Chondrocyte (in vitro differentiated cells): ENCODE data around the gene DOCK2. TPM values are rescaled to one million over a fixed set of nuclear protein-coding genes. Genes with fewer than 3 reads are reported as not detected.
"Not testable (repeated sequence)": the region's sequence is repeated elsewhere in the genome, so short reads cannot be mapped to it uniquely, and the experiment has no call there.

Experiments
- DNase-seq: peaks from one replicate; pipeline ENCODE4 v3.0.0; 2021; ENCODE audit warnings: mixed read lengths, low spot score
- H3K27ac Mint-ChIP-seq: one replicate; pipeline ENCODE4 v1.8.0; 2021; ENCODE audit warnings: mild to moderate bottlenecking, moderate library complexity, mixed read lengths; ENCODE audit not compliant: unreplicated experiment
- H3K27me3 Mint-ChIP-seq: 2 replicates; pipeline ENCODE4 v1.8.0; 2021; ENCODE audit warnings: low read depth, mixed read lengths
- H3K36me3 Mint-ChIP-seq: 2 replicates; pipeline ENCODE4 v1.8.0; 2021; ENCODE audit warnings: low read depth, mixed read lengths
- H3K4me1 Mint-ChIP-seq: 2 replicates; pipeline ENCODE4 v1.8.0; 2021; ENCODE audit warnings: low read depth, mild to moderate bottlenecking, mixed read lengths
- H3K4me3 Mint-ChIP-seq: one replicate; pipeline ENCODE4 v1.8.0; 2021; ENCODE audit warnings: mild to moderate bottlenecking, moderate library complexity, mixed read lengths; ENCODE audit not compliant: unreplicated experiment
- H3K9me3 Mint-ChIP-seq: 2 replicates; pipeline ENCODE4 v1.8.0; 2021; ENCODE audit warnings: low read depth, mixed read lengths
- total RNA-seq: library from RNA; stranded (reverse); gene quantifications from 3 replicates; pipeline ENCODE4 v1.2.1, GENCODE V29; 2021
- TF ChIP-seq, protein P1 (sequence below): fragments of 200-600 bp; sonication (generic); IDR thresholded peaks from 2 replicates; pipeline ENCODE4 v1.5.0; 2021; ENCODE audit warnings: antibody characterized with exemption, mild to moderate bottlenecking, moderate library complexity

The DOCK2 gene
- total RNA-seq, 1 donor from 2014 or later = 3.1 TPM

DNA sequence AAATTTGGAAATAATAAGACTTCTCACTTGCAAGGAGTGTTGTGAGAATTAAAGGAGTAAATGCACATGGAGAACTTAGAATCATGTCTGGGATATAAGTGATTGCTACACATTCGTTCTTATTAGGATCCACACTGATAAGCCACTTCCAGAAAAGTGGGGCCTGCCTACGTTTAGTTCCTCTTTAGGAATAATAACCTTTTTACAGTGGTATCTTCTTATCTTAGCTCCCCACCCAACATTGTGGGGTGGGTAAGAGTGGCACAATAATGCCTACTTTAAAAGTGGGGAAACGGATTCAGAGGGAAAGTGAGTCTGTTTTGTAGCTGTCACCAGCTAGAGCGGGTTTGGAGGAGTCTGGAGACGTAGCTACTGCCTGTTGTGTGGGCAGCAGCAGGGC is 16.0 kb downstream of the DOCK2 start:
- no peak for DNase-seq
- no peaks in the 10 kb centered on the region for H3K9me3 Mint-ChIP-seq
- TF ChIP-seq, protein P1, sequence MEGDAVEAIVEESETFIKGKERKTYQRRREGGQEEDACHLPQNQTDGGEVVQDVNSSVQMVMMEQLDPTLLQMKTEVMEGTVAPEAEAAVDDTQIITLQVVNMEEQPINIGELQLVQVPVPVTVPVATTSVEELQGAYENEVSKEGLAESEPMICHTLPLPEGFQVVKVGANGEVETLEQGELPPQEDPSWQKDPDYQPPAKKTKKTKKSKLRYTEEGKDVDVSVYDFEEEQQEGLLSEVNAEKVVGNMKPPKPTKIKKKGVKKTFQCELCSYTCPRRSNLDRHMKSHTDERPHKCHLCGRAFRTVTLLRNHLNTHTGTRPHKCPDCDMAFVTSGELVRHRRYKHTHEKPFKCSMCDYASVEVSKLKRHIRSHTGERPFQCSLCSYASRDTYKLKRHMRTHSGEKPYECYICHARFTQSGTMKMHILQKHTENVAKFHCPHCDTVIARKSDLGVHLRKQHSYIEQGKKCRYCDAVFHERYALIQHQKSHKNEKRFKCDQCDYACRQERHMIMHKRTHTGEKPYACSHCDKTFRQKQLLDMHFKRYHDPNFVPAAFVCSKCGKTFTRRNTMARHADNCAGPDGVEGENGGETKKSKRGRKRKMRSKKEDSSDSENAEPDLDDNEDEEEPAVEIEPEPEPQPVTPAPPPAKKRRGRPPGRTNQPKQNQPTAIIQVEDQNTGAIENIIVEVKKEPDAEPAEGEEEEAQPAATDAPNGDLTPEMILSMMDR = no peak
- H3K27ac Mint-ChIP-seq = no peak overlapping the region
- H3K4me1 Mint-ChIP-seq = peaks cover 17% of the 10 kb centered on the region
- H3K27me3 Mint-ChIP-seq = no peaks in the 10 kb centered on the region
- no peak overlapping the region for H3K4me3 Mint-ChIP-seq
- H3K36me3 Mint-ChIP-seq = no peaks in the 10 kb centered on the region

DNA sequence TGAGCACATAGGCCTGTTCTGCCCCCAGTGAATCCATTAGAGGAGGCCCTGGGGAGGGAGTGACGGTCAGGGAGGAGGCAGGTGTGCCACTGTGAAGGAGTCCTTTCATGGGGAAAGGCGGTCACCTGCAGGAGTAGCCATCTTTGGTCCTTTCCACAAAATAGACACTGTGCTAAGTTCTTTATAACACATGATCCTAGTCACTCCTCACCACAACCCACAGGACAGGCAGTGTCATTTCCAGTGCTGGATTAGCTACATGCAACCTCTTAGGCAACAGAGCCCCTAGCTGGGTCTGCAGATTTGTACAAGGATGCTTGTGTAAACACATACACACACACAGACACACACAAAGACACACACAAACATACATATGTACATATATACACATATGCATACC is 18.3 kb downstream of the DOCK2 start:
- Mint-ChIP-seq H3K4me3 (no peak overlapping the region), H3K27ac (no peak overlapping the region), H3K36me3 (no peaks in the 10 kb centered on the region), H3K4me1 (peaks cover 11% of the 10 kb centered on the region), H3K9me3 (no peaks in the 10 kb centered on the region), H3K27me3 (no peaks in the 10 kb centered on the region)
- DNase-seq = no peak
- TF ChIP-seq, protein P1 = no peak

DNA sequence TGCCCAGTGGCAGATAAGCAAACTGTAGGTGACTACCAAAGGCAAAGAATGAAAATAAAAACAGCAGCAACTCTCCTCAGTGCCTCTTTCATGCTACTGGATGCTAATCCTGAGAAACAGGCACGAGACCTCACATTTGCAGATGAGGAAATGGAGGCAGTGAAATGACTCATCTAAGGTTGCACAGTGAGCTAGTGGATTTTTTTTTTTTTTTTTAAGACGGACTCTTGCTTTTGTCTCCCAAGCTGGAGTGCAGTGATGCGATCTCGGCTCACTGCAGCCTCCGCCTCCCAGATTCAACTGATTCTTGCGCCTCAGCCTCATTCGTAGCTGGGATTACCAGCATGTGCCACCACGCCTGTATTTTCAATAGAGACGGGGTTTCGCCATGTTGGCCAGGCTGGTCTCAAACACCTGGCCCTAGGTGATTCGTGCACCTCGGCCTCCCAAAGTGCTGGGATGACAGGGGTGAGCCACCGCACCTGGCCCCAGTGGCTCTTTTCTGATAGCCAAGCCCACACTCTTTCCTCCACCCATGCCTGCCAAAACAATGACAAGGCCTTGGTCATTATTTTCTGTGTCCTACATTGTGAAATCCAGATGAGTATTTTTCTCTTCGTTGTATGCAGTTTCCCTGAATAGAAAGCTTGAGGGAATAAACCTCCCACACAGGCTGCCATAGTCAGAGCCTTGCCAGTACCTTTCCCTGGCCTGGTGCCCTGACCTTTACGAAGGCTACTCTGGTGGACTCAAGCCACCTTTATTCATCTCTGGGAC is 19.2 kb downstream of the DOCK2 start:
- no peak overlapping the region for H3K4me3 Mint-ChIP-seq

DNA sequence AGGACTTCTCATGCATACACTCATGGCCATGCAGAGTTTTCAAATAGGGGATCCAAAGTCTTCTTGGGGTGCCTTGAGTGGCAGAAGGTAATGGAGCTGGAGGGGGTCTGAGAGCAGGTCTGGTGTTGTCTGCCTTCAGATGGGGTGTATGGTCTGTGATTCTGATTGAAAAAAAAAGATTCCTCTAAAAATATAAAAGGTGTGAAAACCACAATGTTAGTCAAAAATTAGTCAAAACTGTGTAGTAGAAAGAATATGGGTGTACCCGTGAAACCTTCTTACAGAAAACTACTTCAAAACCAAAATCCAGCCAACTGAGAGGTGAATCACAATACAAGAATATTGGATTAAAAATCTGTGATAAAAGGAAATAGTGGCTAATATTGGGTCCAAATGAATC is 20.1 kb downstream of the DOCK2 start:
- no peak overlapping the region for H3K4me3 Mint-ChIP-seq
- H3K9me3 Mint-ChIP-seq = peaks cover 7% of the 10 kb centered on the region
- DNase-seq = no peak
- TF ChIP-seq, protein P1 = no peak
- no peak overlapping the region for H3K27ac Mint-ChIP-seq
- H3K36me3 Mint-ChIP-seq = no peaks in the 10 kb centered on the region
- no peaks in the 10 kb centered on the region for H3K4me1 Mint-ChIP-seq
- H3K27me3 Mint-ChIP-seq = no peaks in the 10 kb centered on the region

More for the DNA sequence above, 19.2 kb downstream of the DOCK2 start:
- TF ChIP-seq, protein P1 = no peak
- Mint-ChIP-seq H3K4me1 (peaks cover 2% of the 10 kb centered on the region), H3K27me3 (no peaks in the 10 kb centered on the region), H3K27ac (no peak overlapping the region), H3K36me3 (no peaks in the 10 kb centered on the region), H3K9me3 (no peaks in the 10 kb centered on the region)
- DNase-seq = no peak

DNA sequence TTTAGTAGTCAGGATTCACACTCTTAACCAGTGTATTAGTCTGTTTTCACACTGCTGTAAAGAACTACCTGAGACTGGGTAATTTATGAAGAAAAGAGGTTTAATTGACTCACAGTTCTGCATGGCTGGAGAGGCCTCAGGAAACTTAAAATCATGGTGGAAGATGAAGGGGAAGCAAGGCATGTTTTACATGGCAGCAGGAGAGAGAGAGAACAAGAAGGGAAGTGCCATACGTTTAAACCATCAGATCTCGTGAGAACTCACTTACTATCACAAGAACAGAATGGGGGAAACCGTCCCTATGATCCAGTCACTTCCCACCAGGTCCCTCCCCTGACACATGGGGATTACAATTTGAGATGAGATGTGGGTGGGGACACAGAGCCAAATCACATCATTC is 25.4 kb downstream of the DOCK2 start:
- peaks cover 23% of the 10 kb centered on the region for H3K9me3 Mint-ChIP-seq
- not testable (repeated sequence) for H3K36me3 Mint-ChIP-seq, H3K27me3 Mint-ChIP-seq, DNase-seq, H3K27ac Mint-ChIP-seq, H3K4me1 Mint-ChIP-seq, H3K4me3 Mint-ChIP-seq

DNA sequence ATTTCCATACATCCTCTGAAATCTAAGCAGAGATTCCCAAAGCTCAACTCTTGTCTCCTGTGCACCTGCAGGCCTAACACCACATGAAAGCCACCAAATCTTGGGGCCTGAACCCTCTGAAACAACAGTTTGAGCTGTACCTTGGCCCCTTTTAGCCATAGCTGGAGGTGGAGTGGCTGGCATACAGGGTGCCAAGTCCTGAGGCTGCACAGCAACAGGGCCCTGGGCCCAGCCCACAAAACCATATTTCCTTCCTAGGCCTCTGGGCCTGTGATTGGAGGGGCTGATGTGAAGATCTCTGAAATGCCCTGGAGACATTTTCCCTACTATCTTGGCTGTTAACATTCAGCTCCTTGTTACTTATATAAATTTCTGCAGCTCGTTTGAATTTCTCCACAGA is 26.5 kb downstream of the DOCK2 start:
- H3K36me3 Mint-ChIP-seq = peaks cover 2% of the 10 kb centered on the region
- H3K4me1 Mint-ChIP-seq = peaks cover 6% of the 10 kb centered on the region
- TF ChIP-seq, protein P1 = no peak
- no peak overlapping the region for H3K4me3 Mint-ChIP-seq
- no peaks in the 10 kb centered on the region for H3K27me3 Mint-ChIP-seq
- DNase-seq = no peak
- no peak overlapping the region for H3K27ac Mint-ChIP-seq
- peaks cover 23% of the 10 kb centered on the region for H3K9me3 Mint-ChIP-seq
